CD4-positive, alpha-beta T cell treated with Interleukin-21 for 1 hour (primary cell): ENCODE data around the gene TEX2.

Experiments
- DNase-seq: peaks from one replicate; pipeline ENCODE4 v3.0.0-alpha.2; 2020

TEX2 gene

DNA sequence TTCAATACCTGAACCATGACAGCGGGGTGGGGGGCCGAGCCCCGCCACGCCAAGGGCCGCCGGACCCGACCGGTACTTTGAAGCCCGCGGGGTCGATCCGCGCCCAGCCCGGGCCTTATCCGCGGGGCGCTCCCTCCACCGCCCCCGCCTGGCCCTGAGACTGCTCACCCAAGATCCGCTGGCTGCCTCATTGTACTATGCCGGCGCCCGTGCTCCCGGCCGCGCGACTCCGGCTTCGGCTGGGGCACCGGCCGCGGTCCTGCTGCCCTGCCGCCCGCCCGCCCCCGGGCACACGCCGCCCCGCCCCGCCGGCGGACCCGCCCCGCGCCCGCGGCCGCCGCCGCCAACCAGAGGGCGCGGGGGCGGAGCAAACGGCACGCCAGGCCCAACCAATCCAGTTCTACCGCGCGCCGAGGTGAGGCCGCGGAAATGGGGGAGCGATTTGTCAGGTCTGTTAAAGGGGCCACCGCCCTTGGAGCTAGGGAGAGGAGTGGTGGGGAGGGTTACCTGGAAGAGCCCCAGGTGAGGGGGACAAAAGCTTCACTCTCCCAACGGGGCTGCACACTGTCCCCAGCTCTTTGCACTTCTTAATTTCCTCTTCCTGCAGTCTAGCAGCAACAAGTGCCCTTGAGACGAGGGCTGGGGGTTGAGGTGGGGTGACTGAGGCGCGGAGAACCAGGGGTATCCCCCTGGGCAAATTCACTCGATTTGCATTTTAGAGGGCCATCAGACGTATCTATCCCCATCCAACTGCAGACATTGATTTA lies at the start of gene TEX2:
TSS of gene TEX2 (minus strand) at position 261 of the 767 bp plus-strand sequence. CDS start 49,043 bp downstream, outside the sequence.
- DNase-seq: peak; percentile 88

DNA sequence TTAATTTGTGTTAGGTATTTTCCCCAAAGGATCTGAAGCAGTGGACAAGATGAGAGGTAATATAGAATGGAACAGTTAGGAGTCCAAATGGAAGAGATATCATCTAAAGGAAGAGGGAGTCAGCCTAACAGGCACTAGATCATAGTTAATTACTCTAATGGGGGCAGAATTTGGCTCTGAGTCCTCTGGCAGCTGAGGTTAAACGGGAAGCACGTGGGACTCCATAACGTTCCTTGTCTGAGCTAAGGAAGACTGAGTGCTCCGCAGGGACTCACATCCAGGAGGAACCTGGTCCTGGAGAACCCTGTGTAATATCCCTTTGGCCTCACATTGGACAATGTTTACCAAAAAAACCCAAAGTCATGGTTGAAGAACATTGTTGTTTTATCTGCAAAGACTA lies 46.6 kb upstream of the TEX2 start:
- no peak for DNase-seq

DNA sequence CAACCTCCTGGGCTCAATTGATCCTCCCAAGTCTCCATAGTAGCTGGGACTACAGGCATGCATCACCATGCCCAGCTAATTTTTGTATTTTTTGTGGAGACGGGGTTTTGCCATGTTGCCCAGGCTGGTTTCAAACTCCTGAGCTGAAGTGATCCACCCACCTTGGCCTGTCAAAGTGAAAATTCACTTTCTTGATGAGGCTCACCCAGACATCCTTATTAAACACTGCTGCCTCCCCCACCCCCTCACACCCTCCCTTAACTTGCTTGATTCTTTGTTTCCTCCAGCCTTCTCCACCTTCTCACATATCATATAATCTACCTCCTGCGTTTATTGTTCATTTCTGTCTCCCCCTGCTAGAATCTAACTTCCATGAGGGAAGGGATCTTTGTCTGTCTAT lies 46.0 kb upstream of the TEX2 start:
- DNase-seq: no peak

GRCh38 chr17:64306850-64307463 lies 43.9 kb upstream of the TEX2 start:
- peak; percentile 71 for DNase-seq

DNA sequence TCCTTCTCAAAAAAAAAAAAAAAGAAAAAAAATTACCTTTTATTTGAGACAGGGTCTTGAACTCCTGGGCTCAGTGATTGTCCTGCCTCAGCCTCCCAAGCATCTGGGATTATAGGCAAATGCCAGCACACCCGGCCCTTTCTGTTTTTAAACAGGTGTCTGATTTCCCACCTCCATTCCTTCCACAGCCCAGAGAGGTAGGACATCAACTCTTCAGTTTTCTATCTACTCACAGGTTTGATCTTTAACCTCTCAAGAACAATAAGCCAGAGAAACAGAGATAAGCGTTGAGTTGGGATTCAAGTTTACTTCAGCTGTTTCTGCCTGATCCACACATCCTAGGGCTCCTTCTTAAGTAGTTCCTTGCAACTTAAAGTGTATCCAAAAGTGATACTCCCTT lies 41.5 kb upstream of the TEX2 start:
- DNase-seq: no peak

GRCh38 chr17:64300699-64300965 lies 37.6 kb upstream of the TEX2 start:
- no peak for DNase-seq

DNA sequence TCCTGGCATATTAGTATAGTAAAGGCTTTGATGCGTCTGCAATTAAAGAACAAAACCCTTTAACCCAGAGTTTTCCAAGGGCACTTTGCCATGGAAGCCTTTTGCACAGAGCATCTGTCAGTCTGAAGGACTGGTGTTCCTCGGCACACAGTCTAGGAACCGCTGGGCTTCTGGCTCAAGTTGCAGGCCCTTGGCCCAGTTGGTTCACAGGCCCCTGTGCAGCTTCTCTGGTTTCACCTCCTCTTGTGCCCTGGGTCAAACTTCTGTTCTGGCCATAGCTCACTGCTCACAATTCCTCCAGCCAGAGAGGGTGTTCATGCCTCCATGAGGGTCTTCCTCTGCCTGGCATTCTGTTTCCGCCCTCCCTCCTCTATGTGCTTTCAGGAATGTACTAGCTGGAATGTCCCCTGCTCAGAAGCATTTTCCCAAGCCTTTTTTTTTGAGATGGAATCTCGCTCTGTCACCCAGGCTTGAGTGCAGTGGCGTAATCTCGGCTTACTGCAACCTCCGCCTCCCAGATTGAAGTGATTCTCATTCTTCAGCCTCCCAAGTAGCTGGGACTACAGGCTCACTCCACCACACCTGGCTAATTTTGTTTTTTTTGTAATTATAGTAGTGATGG lies 34.5 kb upstream of the TEX2 start:
- DNase-seq: no peak

GRCh38 chr17:64296246-64296645 lies 33.2 kb upstream of the TEX2 start:
- DNase-seq: no peak

DNA sequence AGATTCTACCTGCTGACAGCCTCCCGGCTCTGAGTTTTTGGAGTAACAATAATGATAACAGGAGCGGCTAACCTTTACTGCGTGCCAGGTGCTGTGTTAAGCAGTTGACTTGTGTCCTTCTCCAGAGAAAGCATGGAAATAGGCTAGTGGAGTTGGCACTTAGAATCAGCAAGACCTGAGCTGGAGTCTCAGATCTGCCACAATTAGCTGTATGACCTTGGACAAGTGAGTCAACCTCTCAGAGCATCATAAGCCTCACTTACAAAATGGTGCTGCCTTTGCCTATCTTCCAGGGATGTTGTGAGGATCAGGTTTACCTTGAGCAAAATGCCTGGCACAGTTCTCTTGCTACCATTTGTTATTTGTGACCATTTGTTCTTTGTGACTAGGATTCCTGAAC lies 32.1 kb upstream of the TEX2 start:
- no peak for DNase-seq

DNA sequence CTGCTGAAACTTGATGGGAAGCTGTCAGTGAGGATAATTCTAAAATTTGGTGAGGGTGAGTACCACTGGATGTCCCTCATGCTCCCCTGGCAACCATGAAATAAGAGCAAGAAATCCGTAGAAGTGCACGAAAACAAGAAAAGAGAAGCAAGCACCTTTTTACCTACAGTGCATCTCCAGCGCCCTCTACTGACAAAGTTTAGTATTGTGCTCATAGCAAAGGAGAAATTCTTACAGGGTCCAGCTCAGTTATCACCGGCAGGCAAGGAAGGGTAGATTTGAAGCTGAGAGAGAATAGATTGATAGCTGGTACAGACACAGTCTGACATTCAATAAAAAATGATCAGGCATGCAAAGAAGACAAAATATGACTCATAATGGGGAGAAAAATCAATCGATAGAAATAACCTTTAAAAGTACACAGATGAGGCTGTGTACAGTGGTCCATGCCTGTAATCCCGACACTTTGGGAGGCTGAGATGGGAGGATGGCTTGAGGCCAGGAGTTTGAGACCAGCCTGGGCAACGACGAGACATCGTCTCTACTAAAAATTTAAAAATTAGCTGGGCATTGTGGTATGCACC lies 28.3 kb upstream of the TEX2 start:
- DNase-seq: no peak

GRCh38 chr17:64289741-64290141 lies 26.7 kb upstream of the TEX2 start:
- DNase-seq: no peak

- DNase-seq: no peak
Observed at GRCh38 chr17:64282753-64283080, 19.7 kb upstream of the TEX2 start.

DNA sequence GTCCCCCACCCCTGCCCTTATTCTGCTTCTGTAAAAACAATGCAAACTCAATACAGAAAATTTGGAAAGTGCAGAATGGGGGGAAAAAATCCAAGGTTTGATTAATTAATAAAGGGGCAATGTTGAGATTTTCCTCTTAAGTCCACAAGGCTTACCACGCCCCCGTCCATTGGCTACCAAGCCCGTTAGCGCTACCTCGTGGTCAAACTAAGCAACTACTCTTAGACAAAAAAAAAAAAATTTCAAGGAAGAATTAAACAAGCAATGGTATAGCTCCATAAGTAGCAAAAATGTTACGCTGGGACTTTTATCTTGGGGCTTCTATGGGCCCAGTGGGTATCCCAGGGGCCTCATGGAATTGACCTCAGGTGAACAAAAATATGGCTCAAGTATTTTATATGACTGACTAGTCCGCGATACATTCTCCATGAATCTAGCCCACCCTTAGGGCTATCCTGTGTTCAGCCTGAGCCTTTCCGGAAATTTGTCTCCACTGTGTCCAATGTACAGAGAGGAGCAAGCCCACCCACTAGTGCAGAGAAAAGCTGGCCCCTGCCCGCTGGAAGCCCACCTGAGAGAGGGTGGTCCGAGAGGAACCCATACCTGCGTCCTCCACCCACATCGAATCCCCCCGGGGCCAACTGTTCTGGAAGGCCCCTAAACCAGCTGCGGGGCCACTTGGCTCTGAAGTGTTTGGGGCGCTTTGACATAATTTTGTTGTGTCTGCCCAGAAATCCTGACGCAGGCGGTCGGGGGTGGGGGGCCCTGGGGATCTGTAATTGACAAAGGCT lies 19.1 kb upstream of the TEX2 start:
- DNase-seq: peak; percentile 61

- no peak for DNase-seq
Observed at GRCh38 chr17:64278614-64279013, 15.6 kb upstream of the TEX2 start.

DNA sequence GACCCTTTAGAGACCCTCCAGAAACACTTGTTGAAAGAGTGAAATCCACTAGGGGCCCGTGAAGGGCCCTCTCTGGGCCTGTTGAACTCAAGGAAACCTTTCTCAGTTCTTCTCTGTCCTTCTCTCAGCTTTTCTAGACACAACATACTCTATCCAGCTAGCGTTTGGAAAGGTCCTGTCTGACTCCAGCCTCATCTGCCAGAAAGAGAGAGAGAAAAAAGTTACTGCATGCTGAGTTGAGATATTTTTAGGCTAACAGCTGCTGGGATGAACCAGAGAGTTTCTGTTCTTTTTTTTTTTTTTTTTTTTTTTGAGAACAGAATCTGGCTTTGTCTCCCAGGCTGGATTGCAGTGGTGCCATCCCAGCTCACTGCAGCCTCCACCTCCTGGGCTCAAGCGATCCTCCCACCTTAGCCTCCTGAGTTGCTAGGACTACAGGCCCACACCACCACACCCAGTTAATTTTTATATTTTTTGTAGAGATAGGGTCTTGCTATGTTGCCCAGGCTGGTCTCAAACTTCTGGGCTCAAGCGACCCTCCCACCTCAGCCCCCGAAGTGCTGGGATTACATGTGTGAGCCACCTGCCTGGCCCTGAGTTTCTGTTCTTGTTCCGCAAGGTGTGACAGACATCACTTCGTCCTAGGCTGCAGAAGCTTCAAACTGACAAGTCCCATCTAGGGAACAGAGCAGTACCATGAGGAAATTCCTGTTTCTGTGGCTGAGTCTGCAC lies 14.9 kb upstream of the TEX2 start:
- DNase-seq: no peak

- DNase-seq: no peak
Observed at GRCh38 chr17:64276961-64277505, 14.0 kb upstream of the TEX2 start.

DNA sequence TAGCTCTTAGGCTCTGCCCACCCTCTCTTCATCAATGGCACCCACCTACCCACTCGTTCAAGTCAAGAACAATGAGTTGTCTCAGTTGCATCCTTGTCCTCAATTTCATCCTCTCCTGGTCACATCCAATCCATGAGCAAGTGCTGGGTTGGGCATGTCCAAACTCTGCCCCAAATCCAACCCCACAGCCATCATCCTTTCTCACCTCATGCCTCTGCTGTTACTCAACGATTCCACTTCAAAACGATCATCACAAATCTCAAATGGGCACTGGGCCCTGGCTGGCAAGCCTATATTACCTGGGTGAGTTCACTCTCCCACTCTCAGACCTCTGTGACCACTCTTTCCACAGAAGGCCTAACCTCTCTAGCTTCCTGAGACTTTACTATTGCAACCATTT lies 12.0 kb upstream of the TEX2 start:
- no peak for DNase-seq

GRCh38 chr17:64273006-64273405 lies 9.9 kb upstream of the TEX2 start:
- DNase-seq: no peak

DNA sequence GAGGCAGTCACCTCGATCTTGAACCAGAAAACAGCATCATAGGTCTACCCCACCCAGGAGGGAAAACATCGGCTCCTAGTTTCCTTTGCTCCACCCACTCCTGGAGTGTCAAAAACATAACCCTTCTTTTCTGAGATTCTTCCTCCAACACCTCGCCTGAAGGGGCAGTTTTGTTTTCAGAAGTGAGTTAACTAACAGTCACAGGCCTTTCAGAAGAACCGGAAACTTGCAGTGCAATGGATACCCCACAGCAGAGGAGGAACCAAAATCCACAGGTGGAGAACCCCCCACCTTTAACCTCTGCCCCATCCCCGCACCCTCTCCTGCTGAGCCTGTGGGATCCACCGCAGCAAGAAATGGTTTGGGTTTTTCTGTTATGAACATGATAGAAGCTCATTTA lies 7.8 kb upstream of the TEX2 start:
- DNase-seq: no peak

DNA sequence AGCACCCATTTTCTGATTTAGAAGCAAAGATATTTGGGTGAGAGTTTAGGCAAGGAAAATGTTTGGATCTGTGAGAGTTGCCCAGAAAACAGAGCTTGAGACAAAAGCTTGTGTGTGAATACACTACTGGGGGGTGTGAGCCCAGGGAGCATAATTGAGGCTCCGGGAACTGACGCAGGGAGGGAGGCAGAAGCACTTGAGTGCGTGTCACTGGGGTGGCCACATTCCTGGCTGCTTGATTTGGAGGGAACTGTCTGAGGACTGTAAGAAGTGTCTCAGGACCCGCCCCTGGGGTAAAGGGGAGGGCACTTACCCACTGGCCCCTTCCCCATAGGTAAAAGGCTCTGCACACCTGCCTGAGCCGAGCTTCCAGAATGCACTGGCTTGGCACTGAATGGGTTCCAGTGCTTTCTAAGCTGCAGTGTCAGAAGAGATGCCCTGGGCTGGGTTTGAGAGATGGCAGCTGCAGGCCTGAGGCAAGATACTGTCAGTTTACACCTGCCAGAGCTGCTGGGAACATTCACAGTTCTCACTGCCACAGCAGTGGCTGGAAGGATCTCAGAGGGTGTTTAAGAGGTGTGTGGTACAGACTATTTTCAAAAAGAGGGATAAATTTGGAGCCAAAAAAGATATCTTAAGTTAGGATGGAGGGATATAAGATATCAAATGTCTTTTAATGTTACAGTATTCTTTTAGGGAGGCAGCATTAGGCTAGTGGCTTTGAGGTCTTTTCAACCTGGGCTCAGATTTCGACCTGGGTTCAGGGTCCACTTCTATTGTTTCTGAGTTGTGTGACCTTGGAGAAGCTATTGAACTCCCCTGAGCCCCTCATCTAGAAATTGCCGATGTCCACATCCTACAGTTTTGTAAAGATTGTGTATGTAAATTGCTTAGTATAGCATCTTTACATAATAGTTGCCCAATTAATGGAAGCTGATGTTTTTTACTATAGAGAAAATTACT lies 6.9 kb upstream of the TEX2 start:
- no peak for DNase-seq

DNA sequence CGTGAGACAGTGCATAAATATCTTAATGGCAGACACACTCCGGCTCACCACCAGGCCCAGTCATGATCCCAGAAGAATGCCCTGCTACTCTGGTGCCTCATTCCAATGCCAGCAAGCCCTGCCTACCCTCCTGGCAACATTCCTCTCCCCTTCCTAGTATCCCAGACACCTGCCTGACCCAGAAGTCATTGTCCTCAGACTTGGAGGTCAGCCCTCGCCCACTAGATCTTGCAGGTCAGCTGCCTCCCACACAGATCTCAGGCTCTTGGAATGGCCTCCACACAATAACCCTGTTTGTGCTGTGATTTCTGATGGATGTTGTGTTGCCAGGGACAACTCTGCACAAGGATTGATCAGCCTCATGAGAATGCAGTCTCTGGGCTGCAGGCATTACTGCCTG lies 1.8 kb upstream of the TEX2 start:
- no peak for DNase-seq
